Measurements from ENCODE around the gene CCDC9. TPM values are rescaled to one million over a fixed set of nuclear protein-coding genes. Genes with fewer than 3 reads are reported as not detected.
"Not testable (repeated sequence)": the region's sequence is repeated elsewhere in the genome, so short reads cannot be mapped to it uniquely, and the experiment has no call there.

The CCDC9 gene
- total RNA-seq, 1 experiment from 2014 or later: 36.9 TPM

GRCh38 chr19:47296036-47296435 lies 39.7 kb downstream of the CCDC9 start:
- no CpG with 5 or more reads among the region's 12 CpGs for WGBS (ENCODE audit: extremely low coverage, insufficient read length, low lambda C conversion rate)
- H3K4me1 ChIP-seq (ENCODE audit: insufficient read depth, low read length): no peaks in the 10 kb centered on the region
- Mint-ChIP-seq H3K27me3 (ENCODE audit: low read depth) (no peaks in the 10 kb centered on the region), H3K27ac (no peak overlapping the region), H3K4me1 (peaks cover 0 to 6% of the 10 kb centered on the region in 2 experiments; a peak in 2 of 4 replicates), H3K36me3 (ENCODE audit: insufficient read depth in 1 of 3, low read depth in 3 of 3) (no peaks in the 10 kb centered on the region), H3K4me3 (no peak overlapping the region), H3K9me3 (no peaks in the 10 kb centered on the region)
- H3K27me3 ChIP-seq (ENCODE audit: insufficient read depth, low read length): no peaks in the 10 kb centered on the region
- no peak overlapping the region for H2BK120ac ChIP-seq (ENCODE audit: low read depth, low read length, poor library complexity, severe bottlenecking)
- H3K23ac ChIP-seq (ENCODE audit: insufficient read length, low read depth, low read length): no peak overlapping the region
- no peak overlapping the region for H2AK5ac ChIP-seq (ENCODE audit: insufficient read length, low read length)
- no peak overlapping the region for H3K27ac ChIP-seq (ENCODE audit: insufficient read length, low read depth, low read length)
- no peaks in the 10 kb centered on the region for H4K20me1 ChIP-seq (ENCODE audit: control insufficient read depth, insufficient read depth, insufficient read length)
- H3K79me2 ChIP-seq (ENCODE audit: insufficient read depth, low read length): no peaks in the 10 kb centered on the region
- no peak overlapping the region for H4K5ac ChIP-seq (ENCODE audit: insufficient read length, low read depth, low read length)
- peak; percentile 91 for TF ChIP-seq CTCF (conservative IDR thresholded peaks at IDR 0.05)
- no peak overlapping the region for H4K91ac ChIP-seq (ENCODE audit: insufficient read length, low read depth, low read length)
- H2BK5ac ChIP-seq (ENCODE audit: insufficient read length, low read length): no peak overlapping the region
- no peak overlapping the region for H3K9ac ChIP-seq (ENCODE audit: extremely low read depth, insufficient read length, low read length)
- H4K8ac ChIP-seq (replicated peaks; ENCODE audit: insufficient read length, low read depth, low read length): no peak overlapping the region
- DNase-seq: peak; percentile 91
- no peaks in the 10 kb centered on the region for H3K9me3 ChIP-seq (ENCODE audit: control insufficient read depth, low read depth, low read length)
- H3K14ac ChIP-seq (ENCODE audit: insufficient read depth, low read length): no peak overlapping the region
- no peaks in the 10 kb centered on the region for H3K79me1 ChIP-seq (ENCODE audit: insufficient read depth, low read depth, low read length, poor library complexity, severe bottlenecking)
- no peaks in the 10 kb centered on the region for H3K23me2 ChIP-seq (ENCODE audit: insufficient read length, low read depth, low read length, poor library complexity, severe bottlenecking)
- H2AFZ ChIP-seq (ENCODE audit: low read length): no peak overlapping the region
- H3K18ac ChIP-seq (ENCODE audit: insufficient read length, low read depth, low read length): no peak overlapping the region
- H2BK12ac ChIP-seq (ENCODE audit: insufficient read length, low read depth, low read length): no peak overlapping the region
- no peak overlapping the region for H3K56ac ChIP-seq (ENCODE audit: insufficient read length, low read depth, low read length)
- H3K4ac ChIP-seq (ENCODE audit: low read depth, low read length): no peak overlapping the region
- no peak overlapping the region for H2BK20ac ChIP-seq (ENCODE audit: low read depth, low read length, poor library complexity, severe bottlenecking)
- no peak overlapping the region for H3K4me2 ChIP-seq (ENCODE audit: insufficient read depth, insufficient read length, low read length)
- H3T11ph ChIP-seq (ENCODE audit: low read length): no peak overlapping the region
- no peak overlapping the region for H2BK15ac ChIP-seq (ENCODE audit: low read depth, low read length)

- not testable (repeated sequence) for H2AK5ac ChIP-seq (ENCODE audit: insufficient read length, low read length); H3K14ac ChIP-seq (ENCODE audit: insufficient read depth, low read length); H3K27me3 ChIP-seq (ENCODE audit: insufficient read depth, low read length); H2BK12ac ChIP-seq (ENCODE audit: insufficient read length, low read depth, low read length); H4K20me1 ChIP-seq (ENCODE audit: control insufficient read depth, insufficient read depth, insufficient read length); H3K9me3 ChIP-seq (ENCODE audit: control insufficient read depth, low read depth, low read length); H3K9me3 Mint-ChIP-seq; H3K79me1 ChIP-seq (ENCODE audit: insufficient read depth, low read depth, low read length, poor library complexity, severe bottlenecking); H3K27ac Mint-ChIP-seq; H3K4me2 ChIP-seq (ENCODE audit: insufficient read depth, insufficient read length, low read length); H3K56ac ChIP-seq (ENCODE audit: insufficient read length, low read depth, low read length); H3K79me2 ChIP-seq (ENCODE audit: insufficient read depth, low read length); H2BK15ac ChIP-seq (ENCODE audit: low read depth, low read length); H3T11ph ChIP-seq (ENCODE audit: low read length); H2BK20ac ChIP-seq (ENCODE audit: low read depth, low read length, poor library complexity, severe bottlenecking); H2BK5ac ChIP-seq (ENCODE audit: insufficient read length, low read length); H3K27me3 Mint-ChIP-seq (ENCODE audit: low read depth); H3K27ac ChIP-seq (ENCODE audit: insufficient read length, low read depth, low read length); H3K4me1 ChIP-seq (ENCODE audit: insufficient read depth, low read length); H2AFZ ChIP-seq (ENCODE audit: low read length); H4K91ac ChIP-seq (ENCODE audit: insufficient read length, low read depth, low read length); H3K18ac ChIP-seq (ENCODE audit: insufficient read length, low read depth, low read length); H3K9ac ChIP-seq (ENCODE audit: extremely low read depth, insufficient read length, low read length); H3K23me2 ChIP-seq (ENCODE audit: insufficient read length, low read depth, low read length, poor library complexity, severe bottlenecking); H3K4ac ChIP-seq (ENCODE audit: low read depth, low read length); DNase-seq; H3K23ac ChIP-seq (ENCODE audit: insufficient read length, low read depth, low read length); H3K36me3 Mint-ChIP-seq (ENCODE audit: insufficient read depth in 1 of 3, low read depth in 3 of 3); H4K8ac ChIP-seq (replicated peaks; ENCODE audit: insufficient read length, low read depth, low read length); H3K4me3 Mint-ChIP-seq; H2BK120ac ChIP-seq (ENCODE audit: low read depth, low read length, poor library complexity, severe bottlenecking); H4K5ac ChIP-seq (ENCODE audit: insufficient read length, low read depth, low read length)
- WGBS (ENCODE audit: extremely low coverage, insufficient read length, low lambda C conversion rate): no CpG with 5 or more reads among the region's 14 CpGs
- peaks cover 2 to 11% of the 10 kb centered on the region in 2 experiments for H3K4me1 Mint-ChIP-seq
Observed at GRCh38 chr19:47300867-47301266, 44.5 kb downstream of the CCDC9 start.

Data from H9 (cell line).